ENCODE measurements around the gene B2M. TPM values are rescaled to one million over a fixed set of nuclear protein-coding genes. Genes with fewer than 3 reads are reported as not detected.
"Not testable (repeated sequence)": the region's sequence is repeated elsewhere in the genome, so short reads cannot be mapped to it uniquely, and the experiment has no call there.

Gene B2M
- total RNA-seq, result 1,000 to 10,000 TPM; 4,423 to 4,762 TPM
- long read RNA-seq, transcript B2M-208 (3 exons, 1,081 nt), result minor isoform, 41 of 5,693 reads
- long read RNA-seq, transcript B2M-213 (1 exons, 2,329 nt), result minor isoform, 9 of 5,693 reads
- long read RNA-seq, transcript B2M-214 (1 exons, 2,403 nt), result minor isoform, 28 of 5,693 reads
- long read RNA-seq, transcript B2M-204 (4 exons, 1,705 nt), result major isoform, 5,504 of 5,693 reads
- long read RNA-seq, partial matches to known transcripts, result 81 of 5,693 reads
- long read RNA-seq, other reads (novel, unspliced or antisense), result 25 of 5,693 reads

DNA sequence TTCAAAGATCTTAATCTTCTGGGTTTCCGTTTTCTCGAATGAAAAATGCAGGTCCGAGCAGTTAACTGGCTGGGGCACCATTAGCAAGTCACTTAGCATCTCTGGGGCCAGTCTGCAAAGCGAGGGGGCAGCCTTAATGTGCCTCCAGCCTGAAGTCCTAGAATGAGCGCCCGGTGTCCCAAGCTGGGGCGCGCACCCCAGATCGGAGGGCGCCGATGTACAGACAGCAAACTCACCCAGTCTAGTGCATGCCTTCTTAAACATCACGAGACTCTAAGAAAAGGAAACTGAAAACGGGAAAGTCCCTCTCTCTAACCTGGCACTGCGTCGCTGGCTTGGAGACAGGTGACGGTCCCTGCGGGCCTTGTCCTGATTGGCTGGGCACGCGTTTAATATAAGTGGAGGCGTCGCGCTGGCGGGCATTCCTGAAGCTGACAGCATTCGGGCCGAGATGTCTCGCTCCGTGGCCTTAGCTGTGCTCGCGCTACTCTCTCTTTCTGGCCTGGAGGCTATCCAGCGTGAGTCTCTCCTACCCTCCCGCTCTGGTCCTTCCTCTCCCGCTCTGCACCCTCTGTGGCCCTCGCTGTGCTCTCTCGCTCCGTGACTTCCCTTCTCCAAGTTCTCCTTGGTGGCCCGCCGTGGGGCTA lies at the start of gene B2M, which contains the start of gene PATL2:
Gene B2M, plus strand, starts transcription at position 422 of the 647 bp plus-strand sequence. Its CDS starts 30 bp downstream, at position 452.
Gene PATL2, minus strand, starts transcription at position 228 of the 647 bp plus-strand sequence. CDS start 34,833 bp downstream, outside the sequence.
- DNase-seq (peak; percentile 95 to 96), ATAC-seq (peak; percentile 79)
- intact Hi-C loops (cut with DNase I, micrococcal nuclease), result no loop called here

DNA sequence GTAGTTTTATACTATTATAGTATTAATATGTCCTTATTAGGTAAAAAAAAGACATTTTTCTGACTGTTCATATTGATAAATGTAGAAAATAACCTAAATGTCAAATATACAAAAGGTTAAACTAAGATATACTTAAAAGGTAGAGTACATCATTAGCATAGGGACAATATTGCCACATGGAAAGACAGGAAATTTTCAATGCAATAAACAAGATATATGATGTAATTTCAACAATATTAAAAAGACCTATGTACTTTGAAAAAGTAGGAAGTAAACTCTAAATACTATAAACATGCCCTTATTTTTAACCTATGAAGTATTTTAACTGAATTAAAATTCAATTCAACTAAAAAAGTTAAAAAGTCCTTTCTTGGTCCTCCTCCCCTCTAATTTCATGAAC lies 49.7 kb upstream of the B2M start:
- ATAC-seq, result no peak
- intact Hi-C loops (cut with DNase I, micrococcal nuclease), result loop anchor here (5.0 kb wide), 1 partner anchor 76 kb away; the partner anchor contains the start of gene TRIM69 (in 2 of the 2)
- no peak for DNase-seq

DNA sequence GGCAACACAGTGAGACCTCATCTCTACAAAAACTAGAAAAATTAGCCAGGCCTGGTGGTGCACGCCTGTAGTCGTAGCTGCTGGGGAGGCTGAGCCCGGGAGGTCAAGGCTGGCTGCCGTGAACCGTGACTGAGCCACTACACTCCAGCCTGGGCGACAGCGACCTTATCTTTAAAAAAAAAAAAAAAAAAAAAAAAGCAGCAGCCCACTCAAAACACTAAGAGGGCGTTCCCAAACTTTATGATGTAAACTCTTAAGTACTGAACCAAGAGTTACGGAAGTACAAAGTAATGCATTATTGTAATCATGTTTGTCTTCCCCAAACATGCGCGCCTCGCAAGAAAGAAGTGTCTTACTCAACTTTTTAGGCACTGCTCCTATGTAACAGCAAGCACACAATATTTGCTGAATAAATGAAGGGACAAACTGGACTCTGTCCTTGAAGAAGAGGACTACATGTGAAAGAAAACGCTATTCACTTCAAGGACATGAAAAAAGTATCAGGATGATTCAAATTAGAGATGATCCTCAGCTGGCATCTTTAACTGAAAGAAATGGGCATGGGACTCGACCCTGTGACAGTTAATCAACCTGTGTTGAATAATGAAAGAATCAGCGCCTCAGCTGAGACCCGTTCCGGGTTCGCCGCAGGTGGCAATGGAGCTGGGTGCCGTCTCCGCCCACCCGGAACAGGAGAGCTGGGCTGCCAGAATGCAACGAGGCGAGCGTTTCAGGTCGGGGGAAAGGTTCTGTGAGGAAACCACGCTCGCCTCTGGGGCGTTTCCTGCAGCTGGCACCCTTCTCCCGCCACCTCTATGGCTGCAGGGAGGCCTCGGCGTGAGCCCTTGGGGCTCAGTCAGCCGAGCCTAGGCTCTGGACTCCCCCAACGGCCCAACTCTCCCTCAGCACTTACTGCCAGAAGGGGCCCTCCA lies 48.6 kb upstream of the B2M start:
- ATAC-seq (peak; percentile 79), DNase-seq (peak; percentile 83 to 85)
- intact Hi-C loops (cut with DNase I, micrococcal nuclease), result loop anchor here (5.0 kb wide), 1 partner anchor 75 kb away; the partner anchor contains the start of gene TRIM69 (in 2 of the 2)

DNA sequence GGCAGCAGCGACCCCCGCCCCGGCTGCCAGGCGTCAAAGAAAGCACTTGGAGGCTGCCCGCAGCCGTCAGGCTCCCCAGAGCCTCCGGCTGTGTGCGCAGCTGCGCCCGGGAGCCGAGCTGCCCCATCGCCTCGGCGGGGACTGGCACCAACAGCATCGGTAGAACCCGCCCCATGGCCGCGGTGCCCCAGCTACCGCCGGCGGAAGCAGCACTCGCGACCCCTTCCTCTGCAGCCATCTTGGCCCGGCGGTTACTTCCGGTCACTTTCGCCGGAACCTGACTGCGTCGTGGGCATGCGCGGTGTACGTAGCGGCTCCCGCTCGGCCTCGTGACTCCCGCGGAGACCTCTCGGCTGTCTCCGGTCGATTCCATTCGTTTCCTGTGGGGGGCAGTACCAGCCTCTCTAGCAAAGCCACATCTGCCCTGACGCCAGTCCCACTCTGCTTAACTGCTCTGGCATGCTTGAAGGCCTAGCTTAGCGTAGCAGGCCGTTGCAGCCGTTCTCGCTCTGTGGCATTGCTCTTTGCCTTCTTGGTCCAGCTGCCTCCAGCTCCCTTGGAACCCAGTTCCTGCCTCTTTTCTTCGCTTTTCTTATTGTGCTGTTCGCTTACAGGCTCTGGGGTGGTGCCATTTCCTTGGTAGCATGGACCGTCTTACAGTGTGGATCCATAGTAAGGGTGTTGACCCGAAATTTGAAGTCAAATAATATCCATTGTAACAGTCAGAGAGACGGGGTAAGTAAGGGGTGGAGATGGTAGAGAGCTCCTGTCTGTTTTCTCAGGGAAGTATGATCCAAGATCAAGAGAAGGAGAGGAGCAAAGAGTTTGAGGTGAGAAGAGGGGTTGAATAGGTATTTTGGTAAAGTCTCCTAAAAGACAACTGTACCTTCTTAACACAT lies 47.7 kb upstream of the B2M start, which contains the start of gene SPG11:
Gene SPG11, minus strand, starts transcription at position 253 of the 899 bp plus-strand sequence. Its CDS starts 15 bp downstream, at position 238.
- intact Hi-C loops (cut with DNase I, micrococcal nuclease), result loop anchor here (5.0 kb wide), 1 partner anchor 74 kb away; the partner anchor contains the start of gene TRIM69 (in 2 of the 2)

DNA sequence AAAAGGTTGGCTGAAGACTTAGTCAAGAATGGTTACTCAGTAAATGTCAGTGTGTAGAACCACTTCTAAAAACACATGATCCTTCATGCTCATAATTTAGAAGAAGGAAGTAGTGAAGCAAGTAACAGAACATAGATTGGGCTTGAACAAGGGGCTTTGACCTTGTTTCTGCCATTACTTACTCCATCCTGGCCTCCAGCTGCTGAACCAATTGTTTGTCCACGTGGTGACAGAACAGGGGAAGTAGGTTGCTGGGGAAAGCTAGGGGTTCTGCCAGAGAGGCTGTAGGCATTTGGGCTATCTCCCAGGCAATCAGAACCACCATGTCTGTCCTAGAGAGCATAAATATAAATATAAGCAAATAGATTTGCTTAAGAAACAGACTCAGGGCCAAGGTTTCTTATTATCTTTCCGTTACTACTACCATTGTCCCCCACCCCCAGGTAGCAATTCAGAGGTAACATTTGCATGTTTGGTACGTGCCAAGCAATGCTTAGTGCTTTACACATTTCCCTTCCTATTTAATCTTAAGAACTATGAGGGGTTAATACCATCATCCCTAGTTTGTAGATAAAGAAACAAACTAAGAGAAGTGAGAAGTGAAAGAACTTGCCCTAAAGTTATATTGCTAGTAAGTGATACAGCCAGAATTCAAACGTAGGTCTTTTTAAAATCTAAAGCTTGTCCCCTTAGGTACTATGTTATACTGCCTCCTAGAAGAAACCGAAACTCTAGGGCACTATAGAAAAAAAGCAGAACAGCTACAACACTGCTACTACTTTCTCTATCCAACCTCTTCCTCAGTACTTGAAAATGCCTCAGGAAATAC lies 44.9 kb upstream of the B2M start:
- ATAC-seq (no peak), DNase-seq (no peak)
- intact Hi-C loops (cut with DNase I, micrococcal nuclease), result no loop called here

More for the DNA sequence above, 47.7 kb upstream of the B2M start, which contains the start of gene SPG11:
- DNase-seq (peak; percentile 98 to 99), ATAC-seq (peak; percentile 90)

DNA sequence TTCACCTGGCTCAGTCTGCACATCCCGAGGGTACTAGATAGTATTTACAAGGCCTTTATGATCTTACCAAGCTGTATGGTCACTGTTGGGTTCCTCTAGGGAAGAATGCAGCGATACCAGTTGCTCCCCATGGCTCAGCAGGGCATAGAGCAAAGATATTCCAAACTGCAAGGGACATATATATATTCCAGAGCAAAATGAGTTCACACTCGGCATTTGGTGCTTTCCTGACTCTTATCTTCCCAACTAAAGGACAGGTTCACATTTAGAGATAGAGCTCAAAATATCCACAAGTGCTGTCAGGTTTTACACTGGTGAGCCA lies 44.3 kb upstream of the B2M start:
- ATAC-seq (no peak), DNase-seq (no peak)
- intact Hi-C loops (cut with DNase I, micrococcal nuclease), result no loop called here

DNA sequence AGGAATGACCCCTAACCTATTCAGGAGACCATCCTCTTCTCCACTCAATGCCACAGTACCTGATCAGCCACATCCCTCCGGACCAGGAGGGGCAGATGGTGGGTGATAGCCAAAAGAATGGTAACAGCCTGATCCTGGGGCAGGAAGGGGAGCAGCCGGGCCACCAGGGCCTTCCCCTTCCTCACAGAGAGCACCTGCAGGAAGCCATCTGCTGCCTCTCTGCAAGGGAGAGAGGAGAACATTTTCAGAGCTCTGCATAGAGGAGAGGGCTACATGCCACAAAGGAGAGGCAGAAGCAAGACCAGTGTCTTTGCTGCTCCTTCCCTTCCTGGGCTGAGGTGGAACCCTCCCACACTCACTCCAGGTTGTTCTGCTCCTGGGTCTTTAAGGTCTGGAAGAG lies 42.4 kb upstream of the B2M start:
- intact Hi-C loops (cut with DNase I, micrococcal nuclease), result no loop called here

DNA sequence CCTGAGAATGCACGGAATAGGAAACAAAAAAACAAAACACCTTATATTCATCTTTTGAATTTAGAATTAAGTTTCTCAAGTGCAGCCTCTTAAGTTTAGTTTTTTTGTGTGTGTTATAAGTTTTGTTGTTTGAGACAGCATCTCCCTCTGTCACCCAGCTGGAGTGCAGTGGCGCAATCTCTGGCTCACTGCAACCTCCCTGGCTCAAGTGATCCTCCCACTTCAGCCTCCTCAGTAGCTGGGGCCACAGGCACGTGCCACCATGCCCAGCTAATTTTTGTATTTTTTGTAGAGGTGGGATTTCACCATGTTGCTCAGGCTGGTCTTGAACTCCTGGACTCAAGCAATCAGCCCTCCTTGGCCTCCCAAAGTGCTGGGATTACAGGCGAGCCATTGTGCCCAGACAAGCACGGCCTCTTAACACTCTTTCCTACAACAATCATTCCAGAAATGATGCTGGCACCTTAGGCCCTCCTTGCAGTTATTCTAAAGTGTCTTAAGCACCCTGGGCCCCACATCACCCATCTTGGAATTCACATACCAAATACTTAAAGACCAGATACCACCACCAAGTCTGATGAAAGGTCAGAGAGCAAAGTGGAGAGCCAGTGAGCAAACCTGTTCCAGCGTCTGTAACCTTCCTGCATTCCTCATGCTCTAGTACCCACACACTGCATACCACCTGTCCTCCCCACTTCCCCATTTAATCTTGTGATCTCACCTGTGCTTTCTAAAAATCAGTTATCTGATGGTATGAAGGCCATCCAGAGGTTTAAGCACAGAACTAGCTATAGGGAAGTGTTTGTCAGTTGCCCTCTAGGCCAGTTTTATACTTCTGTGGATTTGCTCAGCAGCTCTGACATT lies 41.0 kb upstream of the B2M start:
- no peak for DNase-seq
- intact Hi-C loops (cut with DNase I, micrococcal nuclease), result no loop called here
- no peak for ATAC-seq

More for the DNA sequence above, 42.4 kb upstream of the B2M start:
- DNase-seq, result no peak
- ATAC-seq, result no peak

DNA sequence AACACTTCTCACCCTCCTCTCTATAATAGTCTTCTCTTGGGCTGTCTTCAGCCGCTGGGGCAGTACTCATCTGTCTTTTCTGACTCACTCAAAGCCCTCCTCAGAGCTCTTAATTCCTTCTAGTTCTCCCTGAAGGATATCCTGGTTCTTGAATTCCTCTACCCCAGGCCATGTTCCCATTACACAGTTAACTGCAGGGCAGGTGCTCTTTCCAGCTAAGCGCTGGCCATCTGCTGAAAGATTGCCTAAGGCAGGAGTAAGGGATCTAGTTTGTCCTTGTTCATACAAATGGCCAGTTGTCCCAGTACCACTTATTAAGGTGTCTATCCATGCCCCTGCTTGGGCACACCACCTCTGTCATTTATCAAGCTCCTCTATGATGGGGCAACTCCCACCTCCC lies 37.7 kb upstream of the B2M start:
- intact Hi-C loops (cut with DNase I, micrococcal nuclease), result no loop called here
- ATAC-seq, result no peak

DNA sequence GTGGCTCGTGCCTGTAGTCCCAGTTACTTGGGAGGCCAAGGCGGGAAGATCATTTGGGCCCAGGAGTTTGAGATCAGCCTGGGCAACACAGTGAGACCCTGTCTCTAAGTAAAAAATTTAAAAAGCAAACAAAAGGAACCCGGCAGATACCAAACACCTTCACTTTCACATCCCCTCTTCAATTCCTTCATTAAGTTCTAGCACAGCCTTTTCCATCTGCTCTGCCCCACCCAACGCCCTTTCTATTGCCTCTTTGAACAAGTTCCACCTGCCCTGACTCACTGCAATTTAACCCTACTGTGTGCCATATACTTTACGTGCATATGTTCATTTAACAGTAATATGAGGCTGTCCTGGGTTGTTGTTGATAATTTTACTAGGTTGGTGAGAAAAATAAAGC lies 35.4 kb upstream of the B2M start:
- DNase-seq (no peak), ATAC-seq (peak; percentile 29)

More for the DNA sequence above, 37.7 kb upstream of the B2M start:
- DNase-seq, result no peak

DNA sequence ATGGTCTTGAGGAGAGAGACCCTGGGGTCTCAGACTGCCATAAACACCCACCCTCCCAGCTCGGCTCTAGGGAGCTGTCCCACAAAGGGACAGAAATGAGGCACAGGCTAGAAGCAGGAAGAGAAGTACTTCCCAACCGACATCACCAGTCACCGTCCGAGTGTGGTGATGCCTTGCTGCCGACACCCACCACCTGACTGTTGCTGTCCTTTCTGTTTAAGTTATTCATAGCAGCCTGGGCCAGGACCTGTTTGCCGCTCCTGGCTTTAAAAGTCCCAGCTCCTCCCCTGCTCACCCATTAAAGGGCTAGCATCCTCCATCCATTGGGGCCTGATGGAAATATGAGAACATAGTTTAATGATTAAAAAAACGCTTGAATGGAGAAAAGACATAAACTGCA lies 34.6 kb upstream of the B2M start:
- peak; percentile 64 for ATAC-seq
- peak in 1 of 2 donors; percentile 24 for DNase-seq
- intact Hi-C loops (cut with DNase I, micrococcal nuclease), result no loop called here

More for the DNA sequence above, 35.4 kb upstream of the B2M start:
- intact Hi-C loops (cut with DNase I, micrococcal nuclease), result no loop called here

DNA sequence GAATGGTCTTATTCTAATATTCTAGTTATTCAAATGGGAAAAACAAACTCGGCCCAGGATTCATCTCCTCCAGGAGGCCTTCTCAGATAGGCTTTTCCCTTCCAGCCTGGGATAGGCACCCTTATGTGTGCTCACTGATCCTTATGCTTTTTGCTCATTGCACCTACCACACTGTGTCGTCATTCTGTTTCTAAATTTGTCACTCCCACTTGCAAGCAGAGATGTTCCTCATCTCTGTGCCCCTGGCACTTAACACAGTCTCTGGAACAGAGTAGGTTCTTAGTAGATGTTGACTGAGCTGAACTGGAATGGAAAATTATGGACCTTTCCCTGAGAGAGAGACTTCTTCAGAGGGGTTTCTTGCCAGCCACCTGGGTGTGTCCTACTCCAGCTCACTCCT lies 29.1 kb upstream of the B2M start:
- DNase-seq (no peak), ATAC-seq (no peak)
- intact Hi-C loops (cut with DNase I, micrococcal nuclease), result no loop called here

DNA sequence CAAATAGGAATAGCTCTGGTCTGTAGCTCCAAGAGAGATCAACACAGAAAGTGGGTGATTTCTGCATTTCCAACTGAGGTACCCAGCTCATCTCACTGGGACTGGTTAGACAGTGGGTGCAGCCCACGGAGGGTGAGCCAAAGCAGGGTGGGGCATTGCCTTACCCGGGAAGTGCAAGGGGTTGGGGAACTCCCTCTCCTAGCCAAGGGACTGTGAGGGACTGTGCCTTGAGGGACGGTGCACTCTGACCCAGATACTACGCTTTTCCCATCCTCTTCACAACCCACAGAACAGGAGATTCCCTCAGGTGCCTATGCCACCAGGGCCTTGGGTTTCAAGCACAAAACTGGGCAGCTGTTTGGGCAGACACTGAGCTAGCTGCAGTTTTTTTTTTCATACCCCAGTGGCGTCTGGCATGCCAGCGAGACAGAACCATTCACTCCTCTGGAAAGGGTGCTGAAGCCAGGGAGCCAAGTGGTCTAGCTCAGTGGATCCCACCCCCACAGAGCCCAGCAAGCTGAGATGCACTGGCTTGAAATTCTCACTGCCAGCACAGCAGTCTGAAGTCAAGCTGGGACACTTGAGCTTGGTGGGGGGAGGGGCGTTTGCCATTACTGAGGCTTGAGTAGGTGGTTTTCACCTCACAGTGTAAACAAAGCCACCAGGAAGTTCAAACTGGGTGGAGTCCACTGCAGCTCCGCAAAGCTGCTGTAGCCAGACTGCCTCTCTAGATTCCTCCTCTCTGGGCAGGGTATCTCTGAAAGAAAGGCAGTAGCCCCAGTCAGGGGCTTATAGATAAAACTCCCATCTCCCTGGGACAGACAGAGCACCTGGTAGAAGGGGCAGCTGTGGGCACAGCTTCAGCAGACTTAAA lies 28.3 kb upstream of the B2M start:
- ATAC-seq (peak; percentile 90), DNase-seq (peak; percentile 91 to 96)
- intact Hi-C loops (cut with DNase I, micrococcal nuclease), result not testable (repeated sequence)

DNA sequence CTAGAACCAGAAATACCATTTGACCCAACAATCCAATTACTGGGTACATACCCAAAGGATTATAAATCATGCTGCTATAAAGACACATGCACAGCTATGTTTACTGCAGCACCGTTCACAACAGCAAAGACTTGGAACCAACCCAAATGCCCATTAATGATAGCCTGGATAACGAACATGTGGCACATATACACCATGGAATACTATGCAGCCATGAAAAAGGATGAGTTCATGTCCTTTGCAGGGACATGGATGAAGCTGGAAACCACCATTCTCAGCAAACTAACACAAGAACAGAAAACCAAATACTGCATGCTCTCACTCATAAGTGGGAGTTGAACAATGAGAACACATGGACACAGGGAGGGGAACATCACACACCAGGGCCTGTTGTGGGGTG lies 22.0 kb upstream of the B2M start:
- DNase-seq; intact Hi-C loops (cut with DNase I, micrococcal nuclease); ATAC-seq: not testable (repeated sequence)

DNA sequence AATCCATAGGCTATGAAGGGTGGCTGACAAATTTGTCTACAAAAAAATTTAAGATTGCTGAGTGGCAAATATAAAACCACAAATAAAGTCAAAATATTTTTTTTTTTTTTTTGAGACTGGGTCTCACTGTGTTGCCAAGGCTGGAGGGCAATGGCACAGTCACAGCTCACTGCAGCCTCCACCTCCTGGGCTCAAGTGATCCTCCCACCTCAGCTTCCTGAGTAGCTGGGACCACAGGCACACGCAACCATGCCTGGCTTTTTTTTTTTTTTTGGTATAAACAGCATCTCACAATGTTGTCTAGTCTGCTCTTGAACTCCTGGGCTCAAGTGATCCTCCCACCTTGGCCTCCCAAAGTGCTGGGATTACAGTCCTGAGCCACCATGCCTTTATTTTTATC lies 21.1 kb upstream of the B2M start:
- ATAC-seq; intact Hi-C loops (cut with DNase I, micrococcal nuclease); DNase-seq: not testable (repeated sequence)
